ENCODE results near the gene CDRT15.

DNA sequence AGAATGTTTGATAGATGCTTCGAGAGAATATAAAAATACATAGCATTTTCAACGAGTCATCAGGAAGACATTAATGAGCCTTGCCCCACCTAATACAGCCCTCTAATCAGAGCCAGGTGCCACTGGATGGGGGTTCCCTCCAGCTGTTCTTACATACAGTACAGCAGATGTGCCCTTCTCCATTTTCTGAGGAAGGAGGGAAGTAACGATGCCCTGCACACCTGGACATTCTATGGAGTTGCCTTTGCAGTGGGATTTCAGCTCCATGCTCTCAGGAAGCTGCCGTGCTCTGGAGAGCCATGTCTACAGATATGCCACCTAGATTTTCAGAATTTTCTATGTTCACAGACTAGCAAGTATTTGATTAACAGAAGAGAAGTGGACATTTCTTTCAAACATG is 36.3 kb downstream of the CDRT15 start:
- TF ChIP-seq POLR2A (IDR thresholded peaks at IDR 0.05; ENCODE audit: low read depth, low read length) = no peak
- TF ChIP-seq TAF1 (IDR thresholded peaks at IDR 0.05; ENCODE audit: low read depth, low read length) = no peak
- no peak for TF ChIP-seq SPI1 (IDR thresholded peaks at IDR 0.05; ENCODE audit: low read depth, low read length)
- TF ChIP-seq POLR2AphosphoS5 (IDR thresholded peaks at IDR 0.05; ENCODE audit: low read depth, low read length) = no peak
- no peak for TF ChIP-seq POU2F2 (IDR thresholded peaks at IDR 0.05; ENCODE audit: low read depth, low read length)
- TF ChIP-seq PAX5 (IDR thresholded peaks at IDR 0.05; ENCODE audit: insufficient read depth, low read length, severe bottlenecking) = no peak

Data from GM12891 (cell line).